GM19397 (cell line): Measurements from ENCODE around the gene ANKH.
"Not testable (repeated sequence)": the region's sequence is repeated elsewhere in the genome, so short reads cannot be mapped to it uniquely, and the experiment has no call there.

ENCODE experiments used
- ATAC-seq: cut with Tn5 transposase; IDR thresholded peaks from one replicate; pipeline ENCODE4 v1.9.1; 2021; ENCODE audit warnings: mild to moderate bottlenecking, moderate library complexity; ENCODE audit not compliant: unreplicated experiment

ANKH gene

GRCh38 chr5:14884062-14884612, 12.6 kb upstream of the ANKH start:
- no peak for ATAC-seq

GRCh38 chr5:14882658-14883580, 11.3 kb upstream of the ANKH start:
- no peak for ATAC-seq

DNA sequence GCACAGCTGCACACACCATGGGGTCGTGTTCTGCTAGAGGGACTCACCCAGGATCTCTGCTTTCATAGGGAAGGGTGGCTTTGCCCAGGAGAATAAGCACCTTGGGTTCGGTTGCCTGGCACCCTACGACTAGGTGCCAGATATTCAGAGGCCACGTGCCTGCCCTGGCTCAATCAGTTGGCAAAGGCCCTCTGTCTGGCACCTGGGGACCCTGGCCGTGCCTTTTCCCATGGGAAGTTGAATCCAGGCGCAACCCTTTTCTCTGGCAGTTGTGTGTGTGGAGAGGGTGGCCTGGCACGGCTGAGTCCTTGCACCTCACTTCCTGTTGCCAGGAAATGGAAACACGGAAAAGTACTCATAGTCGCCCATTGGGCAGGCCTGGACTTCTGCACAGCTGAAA, 10.2 kb upstream of the ANKH start:
- ATAC-seq: no peak

GRCh38 chr5:14880688-14881087, 9.1 kb upstream of the ANKH start:
- ATAC-seq: no peak

- no peak for ATAC-seq
These were observed 8.5 kb upstream of the ANKH start for GRCh38 chr5:14879937-14880589.

GRCh38 chr5:14879393-14879792, 7.8 kb upstream of the ANKH start:
- ATAC-seq: no peak

- ATAC-seq: not testable (repeated sequence)
These were observed 6.6 kb upstream of the ANKH start for GRCh38 chr5:14878192-14878591.

- ATAC-seq: no peak
These were observed 4.5 kb upstream of the ANKH start for GRCh38 chr5:14876095-14876494.

- ATAC-seq: no peak
These were observed 2.2 kb upstream of the ANKH start for GRCh38 chr5:14873790-14874189.

- no peak for ATAC-seq
These were observed 1.5 kb upstream of the ANKH start for GRCh38 chr5:14873093-14873492.

DNA sequence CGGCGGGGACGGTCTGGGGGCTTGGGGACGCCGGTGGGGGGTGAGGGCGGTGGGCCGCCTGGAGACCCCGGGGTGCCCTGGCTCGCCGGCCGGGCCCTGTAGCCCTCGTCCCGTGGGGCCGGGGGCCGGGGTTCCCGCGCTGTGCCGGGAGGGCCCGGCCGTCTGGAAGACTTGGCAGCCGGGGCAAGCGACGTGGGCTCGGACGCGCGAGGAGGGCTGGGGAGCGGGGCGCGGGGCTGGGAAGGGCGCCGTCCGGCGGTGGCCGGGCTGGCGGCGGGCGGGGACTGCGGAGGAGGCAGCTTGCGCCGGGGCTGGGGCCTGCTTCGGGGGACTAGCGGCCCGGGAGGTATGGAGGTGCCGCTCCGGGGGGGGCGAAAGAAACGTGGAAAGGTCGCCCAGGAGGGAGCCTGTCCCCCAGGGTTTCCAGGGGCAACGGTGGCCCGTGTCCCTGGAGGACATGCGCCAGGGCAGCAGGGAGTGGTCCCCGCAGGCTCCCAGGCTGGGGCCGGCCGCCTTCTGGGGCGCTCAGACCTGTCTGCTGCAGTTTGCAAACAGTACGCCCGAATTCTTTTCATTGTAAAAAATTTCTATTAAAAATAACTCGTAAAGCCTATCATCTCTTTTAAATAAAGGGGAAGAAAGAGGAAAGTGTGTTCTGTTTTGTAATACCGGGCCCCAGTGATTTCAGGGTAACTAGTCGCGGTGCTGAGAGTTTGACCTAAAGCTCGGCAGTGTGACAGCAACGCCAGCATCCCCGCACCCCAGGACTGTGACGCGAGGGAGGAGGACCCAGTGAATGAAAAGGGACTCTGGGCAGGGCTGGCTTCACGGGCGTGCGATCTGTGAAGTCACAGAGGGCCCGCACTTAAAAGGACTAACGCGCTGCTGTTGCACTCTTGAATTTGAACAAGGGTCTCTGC, 752 bp upstream of the ANKH start:
- peak; percentile 44 for ATAC-seq

DNA sequence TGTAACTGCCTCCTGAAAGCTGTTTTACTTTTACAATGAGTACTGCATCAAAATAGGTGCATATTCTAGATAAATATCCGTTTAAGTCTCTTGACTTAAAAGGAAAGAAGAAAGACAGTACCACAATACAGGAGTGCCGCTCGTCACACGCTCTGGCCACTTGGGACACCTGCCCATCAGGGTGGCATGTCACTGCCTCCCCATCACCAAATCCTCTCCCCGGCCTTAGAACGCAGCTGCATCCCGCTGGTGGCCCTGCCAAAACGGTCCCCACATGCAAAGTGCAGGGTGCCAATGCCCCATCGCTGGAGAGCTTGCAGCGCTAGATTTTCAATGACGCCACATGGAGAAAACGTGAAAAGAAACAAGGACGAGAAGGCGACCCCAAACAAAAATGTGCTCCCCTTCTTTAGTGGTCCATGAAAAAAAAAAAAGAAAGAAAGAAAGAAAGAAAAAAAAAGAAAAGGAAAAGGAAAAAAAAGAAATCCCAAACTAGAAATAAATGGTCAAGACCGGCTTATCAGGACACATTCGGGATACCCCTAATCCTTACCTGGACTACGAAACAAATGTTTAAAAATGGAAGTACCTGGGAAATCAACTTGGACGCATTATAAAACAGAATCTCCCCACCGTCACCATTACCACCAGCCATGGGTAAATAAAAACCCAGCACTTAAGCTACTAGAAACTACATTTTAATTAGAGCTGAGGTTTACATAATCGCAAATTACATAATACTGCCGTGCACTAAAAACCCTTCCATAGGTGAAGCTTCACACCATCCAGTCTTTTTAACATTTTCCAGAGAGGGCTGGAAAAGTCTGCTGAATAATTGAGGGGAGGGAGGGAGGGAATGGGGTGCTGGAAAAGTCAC, 1.0 kb downstream of the ANKH start:
- no peak for ATAC-seq

GRCh38 chr5:14869668-14870164, 1.9 kb downstream of the ANKH start:
- ATAC-seq: no peak

DNA sequence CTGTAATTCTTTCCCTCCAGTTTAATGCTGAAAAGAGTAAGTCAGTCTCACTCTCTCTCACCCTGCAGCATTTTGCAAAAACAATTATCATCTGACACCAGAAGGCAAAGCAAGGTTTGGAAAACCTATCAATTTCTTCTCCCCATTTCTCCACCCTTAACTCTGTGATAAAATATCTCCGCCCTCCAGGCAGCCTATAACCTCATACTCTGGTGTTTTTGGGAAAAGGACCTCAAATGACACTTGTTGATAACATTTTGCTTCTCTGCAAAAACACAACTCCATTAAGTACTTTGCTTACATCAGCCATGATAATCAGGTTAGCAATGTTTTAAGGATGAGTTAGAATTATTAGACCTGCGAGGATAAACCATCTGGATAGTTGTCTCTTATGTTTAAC, 2.3 kb downstream of the ANKH start:
- ATAC-seq: no peak

DNA sequence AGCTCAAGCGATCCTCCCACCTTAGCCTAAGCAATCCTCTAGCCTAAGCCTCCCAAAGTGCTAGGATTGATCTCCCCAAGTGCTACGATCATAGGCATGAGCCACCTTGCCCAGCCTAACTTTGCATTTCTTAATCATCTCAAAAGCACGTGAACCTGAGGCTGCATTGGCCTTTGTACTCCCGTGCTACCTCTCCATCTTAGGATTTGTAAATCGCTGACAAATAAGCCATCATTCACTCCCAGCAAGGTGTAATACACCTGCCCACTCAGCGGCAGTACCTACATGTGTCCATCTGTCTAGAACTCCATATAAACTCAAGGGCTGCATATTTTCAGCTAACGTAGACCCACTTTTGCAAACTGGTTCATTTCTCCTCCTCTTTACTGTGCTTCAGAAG, 2.8 kb downstream of the ANKH start:
- no peak for ATAC-seq

DNA sequence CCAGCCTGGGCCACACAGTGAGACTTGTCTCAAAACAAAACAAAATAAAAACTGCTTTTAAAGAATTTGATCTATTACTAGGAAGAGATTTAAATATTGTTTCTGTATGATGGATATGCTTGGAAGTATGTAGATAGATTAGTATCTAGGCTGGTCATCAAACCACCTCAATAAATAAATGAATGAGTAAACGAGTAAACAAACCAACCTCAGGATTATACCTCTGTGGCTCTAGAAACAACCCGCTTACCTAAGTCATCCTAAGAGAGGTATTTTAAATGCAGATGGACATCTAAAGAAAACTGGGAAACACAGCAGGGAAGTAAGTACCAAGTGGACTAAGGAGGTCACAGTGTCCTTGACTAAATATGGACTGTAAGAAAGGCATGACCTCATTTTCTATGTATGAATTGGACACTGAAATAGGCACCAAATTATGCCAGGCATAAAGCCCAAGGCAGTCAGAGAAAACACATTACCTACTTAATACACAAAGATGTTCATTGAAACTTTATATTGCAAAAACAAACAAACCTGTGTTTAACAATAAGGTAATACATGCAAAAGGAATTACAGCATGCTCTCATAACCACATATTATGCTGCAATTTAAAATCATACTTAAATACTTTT, 7.3 kb downstream of the ANKH start:
- no peak for ATAC-seq

GRCh38 chr5:14863105-14863504, 8.5 kb downstream of the ANKH start:
- ATAC-seq: no peak

DNA sequence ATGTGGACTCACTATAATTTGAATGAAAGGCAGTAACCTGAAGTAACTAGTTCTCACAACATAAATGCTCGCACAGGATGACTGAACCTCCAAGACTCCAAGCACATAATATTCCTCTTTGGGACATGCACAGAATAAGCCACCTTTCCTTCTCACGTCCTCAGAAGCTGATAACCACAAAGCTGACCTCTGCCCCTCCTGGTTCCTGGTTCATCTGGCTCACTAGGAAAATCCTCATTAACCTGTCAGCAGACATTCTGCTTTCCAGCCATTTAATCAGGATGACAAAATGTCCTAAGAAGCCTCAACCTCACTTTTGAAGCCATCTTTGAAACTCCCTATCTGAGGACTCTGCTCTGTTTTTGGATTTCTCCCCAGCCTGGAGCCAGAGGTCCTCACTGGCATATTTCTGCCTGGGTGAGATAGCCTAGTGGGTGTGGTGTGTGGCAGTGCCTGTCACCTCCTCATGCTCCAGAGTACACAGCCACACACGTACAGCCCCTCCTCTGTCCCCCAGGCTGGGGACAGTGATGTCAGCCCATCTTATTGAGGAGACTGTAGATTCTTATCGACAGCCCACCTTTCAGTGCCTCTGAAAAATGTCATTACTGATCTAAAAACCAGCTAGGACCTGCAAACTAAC, 10.3 kb downstream of the ANKH start:
- ATAC-seq: no peak

- ATAC-seq: no peak
These were observed 11.6 kb downstream of the ANKH start for GRCh38 chr5:14859980-14860379.
